ENCODE measurements around the gene GHDC.

GHDC gene

DNA sequence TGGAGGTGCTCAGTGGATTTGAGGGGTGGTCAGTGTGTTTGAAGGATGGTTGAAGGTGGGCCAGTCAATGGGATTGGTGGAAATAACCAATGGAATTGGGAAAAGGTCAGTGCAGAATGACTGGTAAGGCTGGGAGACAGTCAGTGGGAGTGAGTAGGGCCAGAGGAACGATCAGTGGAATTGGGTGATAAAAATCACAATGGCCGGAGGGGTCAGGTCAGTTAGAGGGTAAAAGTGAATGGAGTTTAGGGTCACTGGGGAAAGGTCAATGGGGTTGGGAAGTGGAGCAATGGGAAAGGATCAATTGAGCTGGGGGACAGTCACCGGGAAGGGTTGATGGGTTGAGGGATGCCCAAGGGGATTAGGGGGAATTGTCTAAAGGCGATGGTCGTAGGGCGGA lies 28.5 kb downstream of the GHDC start:
- TF ChIP-seq, protein P1, sequence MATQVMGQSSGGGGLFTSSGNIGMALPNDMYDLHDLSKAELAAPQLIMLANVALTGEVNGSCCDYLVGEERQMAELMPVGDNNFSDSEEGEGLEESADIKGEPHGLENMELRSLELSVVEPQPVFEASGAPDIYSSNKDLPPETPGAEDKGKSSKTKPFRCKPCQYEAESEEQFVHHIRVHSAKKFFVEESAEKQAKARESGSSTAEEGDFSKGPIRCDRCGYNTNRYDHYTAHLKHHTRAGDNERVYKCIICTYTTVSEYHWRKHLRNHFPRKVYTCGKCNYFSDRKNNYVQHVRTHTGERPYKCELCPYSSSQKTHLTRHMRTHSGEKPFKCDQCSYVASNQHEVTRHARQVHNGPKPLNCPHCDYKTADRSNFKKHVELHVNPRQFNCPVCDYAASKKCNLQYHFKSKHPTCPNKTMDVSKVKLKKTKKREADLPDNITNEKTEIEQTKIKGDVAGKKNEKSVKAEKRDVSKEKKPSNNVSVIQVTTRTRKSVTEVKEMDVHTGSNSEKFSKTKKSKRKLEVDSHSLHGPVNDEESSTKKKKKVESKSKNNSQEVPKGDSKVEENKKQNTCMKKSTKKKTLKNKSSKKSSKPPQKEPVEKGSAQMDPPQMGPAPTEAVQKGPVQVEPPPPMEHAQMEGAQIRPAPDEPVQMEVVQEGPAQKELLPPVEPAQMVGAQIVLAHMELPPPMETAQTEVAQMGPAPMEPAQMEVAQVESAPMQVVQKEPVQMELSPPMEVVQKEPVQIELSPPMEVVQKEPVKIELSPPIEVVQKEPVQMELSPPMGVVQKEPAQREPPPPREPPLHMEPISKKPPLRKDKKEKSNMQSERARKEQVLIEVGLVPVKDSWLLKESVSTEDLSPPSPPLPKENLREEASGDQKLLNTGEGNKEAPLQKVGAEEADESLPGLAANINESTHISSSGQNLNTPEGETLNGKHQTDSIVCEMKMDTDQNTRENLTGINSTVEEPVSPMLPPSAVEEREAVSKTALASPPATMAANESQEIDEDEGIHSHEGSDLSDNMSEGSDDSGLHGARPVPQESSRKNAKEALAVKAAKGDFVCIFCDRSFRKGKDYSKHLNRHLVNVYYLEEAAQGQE (IDR thresholded peaks at IDR 0.05; ENCODE audit: low read depth): no peak
- TF ChIP-seq NFIC (IDR thresholded peaks at IDR 0.05): no peak
- TF ChIP-seq ZBTB7A (IDR thresholded peaks at IDR 0.05; ENCODE audit: low read depth): no peak

DNA sequence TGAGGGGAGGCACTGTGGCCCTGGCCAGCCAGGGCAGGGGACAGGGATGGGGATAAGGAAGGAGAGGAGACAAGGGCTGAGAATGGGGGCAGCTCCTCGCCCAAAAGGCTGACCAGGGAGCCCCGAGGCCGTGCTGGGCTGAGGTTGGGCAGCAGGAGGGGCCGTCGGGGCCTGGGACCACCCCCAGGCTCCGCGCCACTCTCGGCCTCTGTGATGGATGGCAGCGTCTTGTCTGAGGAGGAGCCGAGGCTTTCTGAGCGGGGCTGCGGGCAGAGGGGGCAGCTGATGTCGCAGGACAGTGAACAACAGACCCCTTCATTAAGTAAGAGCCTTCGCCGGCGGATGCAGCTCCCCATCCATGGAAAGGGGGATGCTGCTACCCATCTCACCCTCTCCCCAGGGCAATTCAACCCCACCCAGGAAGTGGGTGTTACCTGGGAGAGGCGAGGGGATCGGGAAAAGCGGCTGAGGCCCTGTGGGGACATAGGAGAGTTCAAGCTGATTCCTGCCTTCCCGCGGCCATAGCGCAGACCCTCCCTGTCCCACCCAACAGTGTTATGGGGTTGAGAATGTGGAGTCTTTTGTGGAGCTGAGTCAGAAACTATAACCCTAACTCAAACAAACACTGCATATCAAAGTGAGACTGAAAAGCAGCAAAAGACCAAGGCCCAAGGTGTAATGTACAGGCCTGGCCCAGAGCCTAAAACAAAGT lies 30.4 kb downstream of the GHDC start:
- TF ChIP-seq MAX (IDR thresholded peaks at IDR 0.05) (no peak), CREB1 (IDR thresholded peaks at IDR 0.05; ENCODE audit: low read depth) (no peak), TAF1 (IDR thresholded peaks at IDR 0.05; ENCODE audit: low read depth) (no peak), CEBPB (IDR thresholded peaks at IDR 0.05) (no peak)
- TF ChIP-seq, protein P1 (IDR thresholded peaks at IDR 0.05; ENCODE audit: low read depth): no peak
- TF ChIP-seq, protein P2, sequence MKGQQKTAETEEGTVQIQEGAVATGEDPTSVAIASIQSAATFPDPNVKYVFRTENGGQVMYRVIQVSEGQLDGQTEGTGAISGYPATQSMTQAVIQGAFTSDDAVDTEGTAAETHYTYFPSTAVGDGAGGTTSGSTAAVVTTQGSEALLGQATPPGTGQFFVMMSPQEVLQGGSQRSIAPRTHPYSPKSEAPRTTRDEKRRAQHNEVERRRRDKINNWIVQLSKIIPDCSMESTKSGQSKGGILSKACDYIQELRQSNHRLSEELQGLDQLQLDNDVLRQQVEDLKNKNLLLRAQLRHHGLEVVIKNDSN (IDR thresholded peaks at IDR 0.05): no peak

GRCh38 chr17:42163113-42163512 lies 31.2 kb downstream of the GHDC start:
- TF ChIP-seq NFIC (IDR thresholded peaks at IDR 0.05) (no peak), EP300 (IDR thresholded peaks at IDR 0.05; ENCODE audit: borderline replicate concordance) (no peak), EGR1 (IDR thresholded peaks at IDR 0.05) (no peak), RAD21 (IDR thresholded peaks at IDR 0.05; ENCODE audit: low read depth) (peak; percentile 38)

- no peak for TF ChIP-seq TEAD4 (IDR thresholded peaks at IDR 0.05)
- TF ChIP-seq TCF12 (IDR thresholded peaks at IDR 0.05; ENCODE audit: low read depth): no peak
- no peak for TF ChIP-seq CEBPB (IDR thresholded peaks at IDR 0.05)
- no peak for TF ChIP-seq YY1 (IDR thresholded peaks at IDR 0.05; ENCODE audit: low read depth)
- TF ChIP-seq CREB1 (IDR thresholded peaks at IDR 0.05; ENCODE audit: low read depth): no peak
- TF ChIP-seq, protein P1 (IDR thresholded peaks at IDR 0.05; ENCODE audit: low read depth): no peak
- TF ChIP-seq MAX (IDR thresholded peaks at IDR 0.05): no peak
- no peak for TF ChIP-seq ZBTB7A (IDR thresholded peaks at IDR 0.05; ENCODE audit: low read depth)
- TF ChIP-seq, protein P2 (IDR thresholded peaks at IDR 0.05): no peak
- no peak for TF ChIP-seq FOXM1 (IDR thresholded peaks at IDR 0.05; ENCODE audit: borderline replicate concordance, low read depth)
- TF ChIP-seq EGR1 (IDR thresholded peaks at IDR 0.05): no peak
- no peak for TF ChIP-seq TAF1 (IDR thresholded peaks at IDR 0.05; ENCODE audit: low read depth)
- no peak for TF ChIP-seq NFIC (IDR thresholded peaks at IDR 0.05)
- no peak for TF ChIP-seq EP300 (IDR thresholded peaks at IDR 0.05; ENCODE audit: borderline replicate concordance)
- TF ChIP-seq RAD21 (IDR thresholded peaks at IDR 0.05; ENCODE audit: low read depth): no peak
Measured at GRCh38 chr17:42160531-42160910, 33.8 kb downstream of the GHDC start.

- no peak for TF ChIP-seq CEBPB (IDR thresholded peaks at IDR 0.05)
- TF ChIP-seq, protein P1 (IDR thresholded peaks at IDR 0.05; ENCODE audit: low read depth): no peak
- TF ChIP-seq MAX (IDR thresholded peaks at IDR 0.05): no peak
- TF ChIP-seq ZBTB7A (IDR thresholded peaks at IDR 0.05; ENCODE audit: low read depth): no peak
- TF ChIP-seq TAF1 (IDR thresholded peaks at IDR 0.05; ENCODE audit: low read depth): no peak
- TF ChIP-seq EGR1 (IDR thresholded peaks at IDR 0.05): no peak
- TF ChIP-seq, protein P2 (IDR thresholded peaks at IDR 0.05): no peak
- TF ChIP-seq YY1 (IDR thresholded peaks at IDR 0.05; ENCODE audit: low read depth): no peak
- TF ChIP-seq RAD21 (IDR thresholded peaks at IDR 0.05; ENCODE audit: low read depth): no peak
- no peak for TF ChIP-seq TEAD4 (IDR thresholded peaks at IDR 0.05)
- TF ChIP-seq TCF12 (IDR thresholded peaks at IDR 0.05; ENCODE audit: low read depth): no peak
- no peak for TF ChIP-seq CREB1 (IDR thresholded peaks at IDR 0.05; ENCODE audit: low read depth)
- no peak for TF ChIP-seq EP300 (IDR thresholded peaks at IDR 0.05; ENCODE audit: borderline replicate concordance)
- no peak for TF ChIP-seq NFIC (IDR thresholded peaks at IDR 0.05)
- TF ChIP-seq FOXM1 (IDR thresholded peaks at IDR 0.05; ENCODE audit: borderline replicate concordance, low read depth): no peak
Measured at GRCh38 chr17:42159796-42160530, 34.3 kb downstream of the GHDC start.

Data from Ishikawa (cell line).